ENCODE measurements around the gene ARFGEF2. TPM values are rescaled to one million over a fixed set of nuclear protein-coding genes. Genes with fewer than 3 reads are reported as not detected.

ARFGEF2 gene
- total and polyA plus RNA-seq, 9 donors: 9.1 to 23.9 (median 18.5) TPM

DNA sequence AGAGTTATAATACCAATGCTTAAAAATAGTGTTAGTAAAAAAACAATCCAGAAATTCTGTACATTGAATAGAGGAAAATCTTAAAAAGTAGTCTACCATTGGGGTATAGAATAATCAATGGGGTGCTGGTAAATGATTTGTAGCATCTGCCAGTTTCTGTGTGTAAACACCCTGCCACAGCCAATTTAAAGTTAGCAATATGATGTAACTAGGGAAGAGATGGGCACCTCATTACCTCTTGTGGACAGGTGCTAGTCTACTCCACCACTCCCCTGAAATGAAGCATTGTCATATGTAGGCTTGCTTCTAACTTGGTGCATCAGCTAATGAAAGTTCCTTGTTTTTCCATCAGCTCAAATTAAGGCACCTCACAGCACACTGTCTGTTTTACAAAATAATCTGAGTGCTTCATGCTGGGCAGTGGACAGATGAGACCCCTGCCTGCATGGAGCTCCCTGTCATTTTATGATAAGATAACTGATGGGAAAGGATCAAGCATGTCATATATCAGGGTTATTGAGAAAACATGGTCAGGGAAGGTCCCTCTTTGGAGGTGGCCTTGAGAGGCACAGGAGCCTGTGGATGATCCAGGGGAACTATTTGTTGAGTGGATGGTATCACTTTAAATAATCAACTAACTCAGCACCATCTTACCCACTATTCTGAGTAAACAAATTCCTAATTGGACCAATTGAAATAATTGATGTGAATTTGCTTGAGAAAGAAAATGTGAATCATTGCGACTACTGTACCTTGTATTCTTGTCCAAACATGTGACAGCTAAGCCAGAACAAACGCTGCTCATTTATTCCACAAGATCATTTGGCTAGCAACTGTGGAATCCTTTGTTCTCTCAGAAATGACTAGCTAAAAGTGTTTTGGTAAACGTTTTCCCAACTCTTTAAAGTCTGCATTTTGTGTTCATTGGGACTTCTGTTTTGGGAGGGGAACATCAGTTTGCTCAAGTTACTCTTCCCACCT is 78.7 kb downstream of the ARFGEF2 start:
- TF ChIP-seq EP300 (IDR thresholded peaks at IDR 0.05) (no peak), POLR2A (IDR thresholded peaks at IDR 0.05) (no peak)
- TF ChIP-seq, protein P1, sequence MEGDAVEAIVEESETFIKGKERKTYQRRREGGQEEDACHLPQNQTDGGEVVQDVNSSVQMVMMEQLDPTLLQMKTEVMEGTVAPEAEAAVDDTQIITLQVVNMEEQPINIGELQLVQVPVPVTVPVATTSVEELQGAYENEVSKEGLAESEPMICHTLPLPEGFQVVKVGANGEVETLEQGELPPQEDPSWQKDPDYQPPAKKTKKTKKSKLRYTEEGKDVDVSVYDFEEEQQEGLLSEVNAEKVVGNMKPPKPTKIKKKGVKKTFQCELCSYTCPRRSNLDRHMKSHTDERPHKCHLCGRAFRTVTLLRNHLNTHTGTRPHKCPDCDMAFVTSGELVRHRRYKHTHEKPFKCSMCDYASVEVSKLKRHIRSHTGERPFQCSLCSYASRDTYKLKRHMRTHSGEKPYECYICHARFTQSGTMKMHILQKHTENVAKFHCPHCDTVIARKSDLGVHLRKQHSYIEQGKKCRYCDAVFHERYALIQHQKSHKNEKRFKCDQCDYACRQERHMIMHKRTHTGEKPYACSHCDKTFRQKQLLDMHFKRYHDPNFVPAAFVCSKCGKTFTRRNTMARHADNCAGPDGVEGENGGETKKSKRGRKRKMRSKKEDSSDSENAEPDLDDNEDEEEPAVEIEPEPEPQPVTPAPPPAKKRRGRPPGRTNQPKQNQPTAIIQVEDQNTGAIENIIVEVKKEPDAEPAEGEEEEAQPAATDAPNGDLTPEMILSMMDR (IDR thresholded peaks at IDR 0.05): no peak
- H3K27me3 ChIP-seq: no peaks in the 10 kb centered on the region
- no peaks in the 10 kb centered on the region for H3K9me3 ChIP-seq
- WGBS, 3 donors: 32 to 57% (median 50%) methylated on average over 3 of the region's 3 CpGs
- DNase-seq: no peak
- H3K27ac ChIP-seq: no peak overlapping the region
- intact Hi-C loops (cut with DNase I): no loop called here
- H3K4me3 ChIP-seq: no peak overlapping the region
- H3K4me1 ChIP-seq (ENCODE audit: insufficient read depth): no peaks in the 10 kb centered on the region
- H3K36me3 ChIP-seq: no peaks in the 10 kb centered on the region

DNA sequence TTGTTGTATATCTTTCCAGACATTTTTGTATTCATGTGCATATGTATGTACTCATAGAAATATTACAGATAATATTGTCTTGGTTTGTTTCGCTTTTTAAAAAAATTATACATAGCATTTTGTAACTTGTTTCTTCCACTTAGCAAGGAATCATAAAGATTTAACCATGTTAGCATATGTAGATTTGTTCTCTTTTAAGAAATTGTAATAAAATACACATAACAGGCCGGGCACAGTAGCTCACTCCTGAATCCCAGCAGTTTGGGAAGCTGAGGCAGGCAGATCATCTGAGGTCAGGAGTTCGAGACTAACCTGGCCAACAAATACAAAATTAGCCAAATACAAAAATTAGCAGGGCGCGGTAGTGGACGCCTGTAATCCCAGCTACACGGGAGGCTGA is 80.2 kb downstream of the ARFGEF2 start:
- H3K4me1 ChIP-seq (ENCODE audit: insufficient read depth): no peaks in the 10 kb centered on the region
- H3K36me3 ChIP-seq: no peaks in the 10 kb centered on the region
- no peaks in the 10 kb centered on the region for H3K9me3 ChIP-seq
- WGBS, 3 donors: 95 to 97% (median 97%) methylated on average over 7 of the region's 7 CpGs
- H3K27me3 ChIP-seq: no peaks in the 10 kb centered on the region
- intact Hi-C loops (cut with DNase I): no loop called here
- no peak for DNase-seq
- TF ChIP-seq EP300 (IDR thresholded peaks at IDR 0.05) (no peak), POLR2A (IDR thresholded peaks at IDR 0.05) (no peak)
- TF ChIP-seq, protein P1 (IDR thresholded peaks at IDR 0.05): no peak
- no peak overlapping the region for H3K27ac ChIP-seq
- H3K4me3 ChIP-seq: no peak overlapping the region

DNA sequence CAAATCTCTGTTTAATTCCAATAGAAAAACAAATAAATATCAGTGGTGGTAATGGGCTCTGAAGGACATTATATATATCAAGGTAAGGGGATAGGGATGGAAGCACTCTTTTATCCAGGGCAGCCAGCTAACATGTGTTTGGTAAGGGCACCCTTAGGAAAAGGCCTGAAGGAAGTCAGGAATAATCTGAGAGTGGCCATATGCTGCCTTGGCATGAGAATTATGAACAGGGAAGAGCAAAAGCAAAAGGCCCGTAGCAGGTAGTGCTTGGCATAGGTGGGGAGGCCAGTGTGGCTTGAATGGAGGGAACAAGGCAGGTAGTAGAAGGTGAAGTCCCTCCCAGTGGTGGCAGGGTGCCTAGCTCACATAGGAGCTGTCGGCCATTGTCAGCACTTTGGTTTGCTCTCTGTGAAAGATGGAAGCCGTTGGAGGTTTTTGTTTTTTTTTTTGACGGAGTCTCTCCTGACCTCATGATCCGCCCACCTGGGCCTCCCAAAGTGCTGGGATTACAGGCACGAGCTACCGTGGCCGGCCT is 85.0 kb downstream of the ARFGEF2 start:
- Histone ChIP-seq H3K27me3 (no peaks in the 10 kb centered on the region), H3K4me3 (no peak overlapping the region), H3K9me3 (no peaks in the 10 kb centered on the region), H3K27ac (no peak overlapping the region), H3K4me1 (ENCODE audit: insufficient read depth) (no peaks in the 10 kb centered on the region), H3K36me3 (no peaks in the 10 kb centered on the region)
- intact Hi-C loops (cut with DNase I): no loop called here
- 78 to 84% (median 78%) methylated on average over 8 of the region's 8 CpGs for WGBS, 3 donors
- DNase-seq: no peak
- no peak for TF ChIP-seq POLR2A (IDR thresholded peaks at IDR 0.05)
- TF ChIP-seq EP300 (IDR thresholded peaks at IDR 0.05): no peak
- TF ChIP-seq, protein P1 (IDR thresholded peaks at IDR 0.05): no peak

DNA sequence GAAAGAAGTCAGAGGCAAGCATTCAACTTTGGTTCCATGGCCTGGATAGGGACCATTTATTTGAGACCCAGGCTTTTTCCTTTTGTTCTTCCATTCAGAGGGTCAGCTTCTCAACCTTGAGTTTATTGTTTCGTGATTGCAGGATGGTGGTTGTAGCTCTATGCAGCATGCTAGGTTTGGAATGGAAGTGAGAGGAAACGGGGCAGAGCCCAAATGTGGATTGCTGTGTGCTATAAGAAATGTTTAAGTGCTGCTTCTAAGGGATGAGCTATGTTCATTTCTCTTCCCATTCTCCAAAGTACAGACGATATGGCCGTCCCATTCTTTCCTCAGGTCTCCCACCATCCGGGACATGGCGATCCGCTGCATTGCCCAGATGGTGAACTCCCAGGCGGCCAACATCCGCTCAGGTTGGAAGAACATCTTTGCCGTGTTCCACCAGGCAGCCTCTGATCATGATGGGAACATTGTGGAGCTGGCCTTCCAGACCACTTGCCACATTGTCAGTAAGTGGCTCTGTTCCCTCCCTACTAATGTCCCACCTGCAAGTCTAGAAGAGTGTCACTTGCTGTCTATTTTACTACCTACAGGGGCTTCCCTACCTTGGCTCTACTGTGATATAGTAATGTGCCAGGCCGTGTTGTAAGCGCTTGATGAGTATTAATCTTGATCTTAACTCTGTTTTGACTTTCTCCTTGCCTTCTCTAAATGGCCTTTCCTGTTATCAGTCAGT is 88.6 kb downstream of the ARFGEF2 start:
- H3K36me3 ChIP-seq: no peaks in the 10 kb centered on the region
- no peaks in the 10 kb centered on the region for H3K9me3 ChIP-seq
- TF ChIP-seq POLR2A (IDR thresholded peaks at IDR 0.05) (no peak), EP300 (IDR thresholded peaks at IDR 0.05) (no peak)
- TF ChIP-seq, protein P1 (IDR thresholded peaks at IDR 0.05): no peak
- WGBS, 3 donors: 89 to 94% (median 92%) methylated on average over 12 of the region's 12 CpGs
- no peak overlapping the region for H3K4me3 ChIP-seq
- no peaks in the 10 kb centered on the region for H3K4me1 ChIP-seq (ENCODE audit: insufficient read depth)
- intact Hi-C loops (cut with DNase I): no loop called here
- H3K27me3 ChIP-seq: no peaks in the 10 kb centered on the region
- DNase-seq: no peak
- H3K27ac ChIP-seq: no peak overlapping the region

Data from ovary (tissue), 9 donors.